ENCODE results near the gene NTRK3.

NTRK3 gene

DNA sequence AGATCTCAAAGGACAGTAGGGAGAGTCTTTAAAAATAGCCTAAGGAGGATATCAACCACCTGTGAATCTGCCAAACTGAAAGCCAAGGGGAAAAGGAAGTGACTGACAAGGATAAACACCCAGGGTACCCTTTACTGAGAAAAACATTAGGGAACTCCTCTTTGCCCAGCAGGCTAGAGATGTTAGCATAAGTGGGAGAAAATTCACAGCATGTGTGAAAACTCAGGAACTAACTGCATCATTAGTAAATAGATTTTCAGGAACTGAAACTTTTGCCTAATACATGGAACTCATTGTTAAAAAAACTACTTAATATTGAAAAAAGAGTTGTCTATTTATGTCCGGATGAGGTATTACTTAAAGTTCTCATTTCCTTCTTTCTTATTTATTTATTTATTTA lies 375.5 kb downstream of the NTRK3 start:
- ChIA-PET CTCF (no interaction called here), POLR2A (no interaction called here)
- TF ChIP-seq ARNT (IDR thresholded peaks at IDR 0.05) (no peak), FOXA1 (IDR thresholded peaks at IDR 0.05) (no peak), ZNF384 (IDR thresholded peaks at IDR 0.05) (no peak), CTBP1 (IDR thresholded peaks at IDR 0.05; ENCODE audit: borderline replicate concordance) (no peak), FOXK2 (IDR thresholded peaks at IDR 0.05) (no peak), FOXM1 (IDR thresholded peaks at IDR 0.05; ENCODE audit: borderline replicate concordance) (no peak)
- TF ChIP-seq, protein P1, sequence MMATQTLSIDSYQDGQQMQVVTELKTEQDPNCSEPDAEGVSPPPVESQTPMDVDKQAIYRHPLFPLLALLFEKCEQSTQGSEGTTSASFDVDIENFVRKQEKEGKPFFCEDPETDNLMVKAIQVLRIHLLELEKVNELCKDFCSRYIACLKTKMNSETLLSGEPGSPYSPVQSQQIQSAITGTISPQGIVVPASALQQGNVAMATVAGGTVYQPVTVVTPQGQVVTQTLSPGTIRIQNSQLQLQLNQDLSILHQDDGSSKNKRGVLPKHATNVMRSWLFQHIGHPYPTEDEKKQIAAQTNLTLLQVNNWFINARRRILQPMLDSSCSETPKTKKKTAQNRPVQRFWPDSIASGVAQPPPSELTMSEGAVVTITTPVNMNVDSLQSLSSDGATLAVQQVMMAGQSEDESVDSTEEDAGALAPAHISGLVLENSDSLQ (IDR thresholded peaks at IDR 0.05): no peak
- no peak for DNase-seq (ENCODE audit: extremely low spot score)

DNA sequence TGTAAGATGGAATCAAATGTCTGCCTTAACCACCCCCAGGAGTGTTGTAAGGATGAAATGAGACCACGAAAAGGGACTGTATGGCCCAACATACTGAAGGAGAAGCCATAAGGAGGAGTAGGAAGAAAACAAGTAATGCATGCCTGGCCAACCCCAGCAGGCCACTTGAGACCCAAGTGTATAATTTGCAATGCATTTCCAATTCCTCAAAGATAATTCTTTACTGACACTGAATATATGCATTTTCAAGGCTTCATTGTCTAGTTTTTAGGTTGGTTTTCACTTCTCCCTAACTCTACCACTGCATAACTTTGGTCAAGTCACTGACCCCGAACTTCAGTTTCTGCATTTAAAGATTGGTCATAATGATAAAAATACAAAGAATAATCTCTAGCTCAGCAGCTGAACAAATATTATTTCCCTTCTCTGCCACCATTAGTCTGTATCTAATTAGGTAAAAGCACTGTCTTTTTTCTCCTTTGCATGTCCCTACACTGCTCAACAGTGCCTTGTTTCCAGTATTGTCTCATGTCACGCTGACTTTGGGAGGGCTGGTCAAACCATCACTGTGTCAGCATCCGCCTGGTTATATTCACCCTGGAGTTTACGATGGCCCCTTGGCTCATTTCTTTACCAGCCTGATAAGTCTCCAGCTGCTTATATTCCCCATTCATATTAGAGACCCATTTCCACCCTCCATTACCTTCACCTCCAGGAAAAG lies 378.6 kb downstream of the NTRK3 start:
- no peak for TF ChIP-seq FOXM1 (IDR thresholded peaks at IDR 0.05; ENCODE audit: borderline replicate concordance)
- TF ChIP-seq TARDBP (IDR thresholded peaks at IDR 0.05): no peak
- TF ChIP-seq FOXK2 (IDR thresholded peaks at IDR 0.05): no peak
- POLR2A ChIA-PET: no interaction called here

DNA sequence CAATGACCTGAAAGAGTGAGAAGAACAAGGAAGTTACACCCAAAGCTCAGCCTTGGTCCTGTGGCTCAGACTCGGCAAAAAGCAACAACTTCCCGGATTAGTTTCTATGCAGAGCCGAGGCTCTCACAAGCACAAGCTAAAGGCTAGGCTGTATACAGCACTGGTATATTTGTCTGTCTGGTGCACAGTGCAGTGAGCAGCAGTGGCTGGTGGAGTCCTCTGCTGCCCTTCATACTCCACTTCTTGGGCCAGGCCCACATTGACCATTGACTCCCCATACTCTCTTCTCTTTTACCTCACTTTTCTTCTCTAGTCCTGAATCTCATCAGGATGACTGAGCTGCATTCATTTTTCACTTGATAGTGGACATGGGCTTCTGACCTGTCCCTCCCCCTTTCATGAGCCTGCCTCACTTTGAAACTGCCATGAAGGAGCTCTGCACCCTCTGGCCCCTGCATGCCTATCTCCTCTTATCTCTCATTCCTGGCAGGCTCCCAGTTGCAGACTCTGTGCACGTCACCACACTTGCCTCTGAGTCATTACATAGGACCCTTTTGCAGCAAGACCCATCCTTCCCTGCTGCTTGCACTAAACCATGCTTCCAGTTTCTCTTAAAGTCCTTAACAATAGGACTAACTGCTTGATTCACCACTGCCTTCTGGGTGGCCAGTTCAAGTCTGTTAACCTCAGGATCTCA lies 379.3 kb downstream of the NTRK3 start:
- ChIA-PET CTCF (interaction anchor here (0.6 kb wide), 1 partner anchor 151 kb away, joined by 3 read pairs; no protein-coding TSS in a partner anchor), POLR2A (no interaction called here)
- TF ChIP-seq FOXM1 (IDR thresholded peaks at IDR 0.05; ENCODE audit: borderline replicate concordance): no peak
- no peak for DNase-seq (ENCODE audit: extremely low spot score)

More for the DNA sequence above, 378.6 kb downstream of the NTRK3 start:
- CTCF ChIA-PET: interaction anchor here (0.6 kb wide), 1 partner anchor 150 kb away, joined by 3 read pairs; no protein-coding TSS in a partner anchor
- DNase-seq (ENCODE audit: extremely low spot score): no peak

DNA sequence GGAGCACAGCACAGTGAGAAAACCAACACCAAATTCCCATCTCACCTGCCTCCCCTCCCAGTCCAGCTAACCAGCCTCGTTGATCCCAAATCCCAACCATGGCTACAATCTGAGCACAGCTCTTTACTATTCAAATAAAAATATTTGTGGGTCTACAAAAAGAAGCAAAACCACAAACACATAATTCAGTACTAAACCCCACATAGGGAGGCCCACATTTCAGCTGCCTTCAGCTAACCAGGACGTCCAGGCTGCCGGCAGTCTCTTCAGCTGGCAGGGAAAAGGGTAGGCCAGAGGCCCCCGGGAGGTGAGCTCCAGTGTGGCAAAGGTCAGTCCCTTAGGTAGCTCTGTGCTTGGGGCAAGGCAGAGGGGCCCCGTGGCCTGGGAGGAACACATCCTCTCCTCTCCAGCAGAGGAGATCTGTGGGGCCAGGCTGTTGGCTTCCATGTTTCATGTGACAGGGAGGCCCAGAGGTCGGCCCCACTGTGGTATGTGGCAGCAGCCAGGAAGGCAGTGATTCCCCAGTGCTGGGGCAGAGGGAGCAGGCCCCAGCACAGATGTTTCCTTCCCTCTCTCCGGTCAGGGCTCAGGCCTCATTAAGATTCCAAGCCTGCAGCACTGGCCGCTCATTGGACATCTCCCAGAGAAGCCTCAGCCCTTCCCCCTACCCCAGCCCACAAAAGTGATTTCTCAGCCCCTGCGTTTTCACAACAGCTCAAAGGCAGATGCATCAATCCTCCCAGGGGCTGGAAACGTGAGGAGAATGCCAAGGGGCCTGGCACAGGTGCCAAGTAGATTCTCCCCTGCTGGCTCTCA lies 381.4 kb downstream of the NTRK3 start:
- no peak for TF ChIP-seq SP1 (IDR thresholded peaks at IDR 0.05)
- no peak for TF ChIP-seq NFRKB (IDR thresholded peaks at IDR 0.05)
- no peak for TF ChIP-seq SUZ12 (IDR thresholded peaks at IDR 0.05)
- TF ChIP-seq BHLHE40 (IDR thresholded peaks at IDR 0.05; ENCODE audit: borderline replicate concordance): no peak
- no peak for TF ChIP-seq TARDBP (IDR thresholded peaks at IDR 0.05)
- no peak for TF ChIP-seq ELF4 (IDR thresholded peaks at IDR 0.05)
- TF ChIP-seq, protein P1 (IDR thresholded peaks at IDR 0.05): no peak
- TF ChIP-seq CTBP1 (IDR thresholded peaks at IDR 0.05; ENCODE audit: borderline replicate concordance): no peak
- TF ChIP-seq ARNT (IDR thresholded peaks at IDR 0.05): no peak
- no peak for TF ChIP-seq HDGF (IDR thresholded peaks at IDR 0.05; ENCODE audit: borderline replicate concordance)
- TF ChIP-seq LEF1 (IDR thresholded peaks at IDR 0.05; ENCODE audit: borderline replicate concordance): no peak
- no peak for TF ChIP-seq L3MBTL2 (conservative IDR thresholded peaks at IDR 0.05)
- CTCF ChIA-PET: no interaction called here
- POLR2A ChIA-PET: no interaction called here
- DNase-seq (ENCODE audit: extremely low spot score): no peak

DNA sequence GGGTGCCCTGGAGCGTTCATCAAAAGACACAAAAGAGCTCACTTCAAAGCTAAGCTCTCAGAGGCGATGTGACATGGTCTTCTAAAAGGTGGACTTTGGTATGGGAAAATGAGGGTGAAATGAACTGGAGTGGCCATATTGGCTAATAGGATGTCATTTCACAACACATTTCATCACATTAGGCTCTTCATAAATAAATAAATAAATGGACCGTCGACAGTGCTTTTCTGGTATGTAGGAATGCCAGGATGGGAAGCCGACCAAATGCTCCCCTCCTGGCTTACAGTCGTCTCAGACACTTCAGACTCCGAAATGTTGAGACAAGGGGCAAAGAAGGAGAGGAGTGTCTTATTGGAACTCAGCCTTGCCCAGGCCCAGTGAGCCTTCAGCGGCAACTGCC lies 383.0 kb downstream of the NTRK3 start:
- no peak for DNase-seq (ENCODE audit: extremely low spot score)
- TF ChIP-seq FOXA1 (IDR thresholded peaks at IDR 0.05) (no peak), TARDBP (IDR thresholded peaks at IDR 0.05) (no peak), FOXM1 (IDR thresholded peaks at IDR 0.05; ENCODE audit: borderline replicate concordance) (no peak), BHLHE40 (IDR thresholded peaks at IDR 0.05; ENCODE audit: borderline replicate concordance) (no peak), ZNF384 (IDR thresholded peaks at IDR 0.05) (no peak), SUZ12 (IDR thresholded peaks at IDR 0.05) (no peak), LEF1 (IDR thresholded peaks at IDR 0.05; ENCODE audit: borderline replicate concordance) (no peak), FOXK2 (IDR thresholded peaks at IDR 0.05) (no peak), ELF4 (IDR thresholded peaks at IDR 0.05) (no peak), L3MBTL2 (conservative IDR thresholded peaks at IDR 0.05) (no peak), SP1 (IDR thresholded peaks at IDR 0.05) (no peak), ARNT (IDR thresholded peaks at IDR 0.05) (no peak), CTBP1 (IDR thresholded peaks at IDR 0.05; ENCODE audit: borderline replicate concordance) (no peak)
- TF ChIP-seq, protein P1 (IDR thresholded peaks at IDR 0.05): no peak
- ChIA-PET POLR2A (no interaction called here), CTCF (no interaction called here)

DNA sequence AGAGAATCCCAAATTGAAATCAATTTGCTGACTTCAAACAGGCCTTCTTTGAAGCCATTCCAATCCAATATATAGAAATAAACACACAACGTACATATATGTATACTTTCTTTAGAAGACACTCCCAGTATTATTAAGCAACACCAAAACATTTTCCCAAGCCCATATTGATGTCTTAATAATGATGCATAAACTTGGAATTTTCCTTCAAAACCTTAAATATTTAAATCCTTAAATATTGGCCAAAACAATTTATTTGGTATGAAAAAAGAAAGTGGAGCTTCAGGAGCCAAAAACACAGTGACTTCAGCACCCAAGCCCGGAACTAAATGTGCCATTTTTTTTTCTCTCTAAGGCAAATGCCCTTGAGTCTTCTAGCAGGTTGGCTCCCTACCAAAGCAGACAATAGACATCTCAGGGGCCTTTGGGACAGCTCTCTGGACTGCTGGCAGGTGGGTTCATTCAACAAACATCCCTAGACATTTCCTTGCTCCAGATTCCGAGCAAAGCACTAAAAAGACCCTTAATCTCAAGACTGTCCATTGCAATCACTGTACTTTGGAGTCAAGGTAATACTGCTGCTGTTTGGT lies 384.7 kb downstream of the NTRK3 start:
- CTCF ChIA-PET: no interaction called here
- no peak for TF ChIP-seq FOXA1 (IDR thresholded peaks at IDR 0.05)
- TF ChIP-seq ZNF384 (IDR thresholded peaks at IDR 0.05): no peak
- no peak for TF ChIP-seq SP1 (IDR thresholded peaks at IDR 0.05)
- TF ChIP-seq CTBP1 (IDR thresholded peaks at IDR 0.05; ENCODE audit: borderline replicate concordance): no peak
- TF ChIP-seq BHLHE40 (IDR thresholded peaks at IDR 0.05; ENCODE audit: borderline replicate concordance): no peak
- no peak for TF ChIP-seq FOXK2 (IDR thresholded peaks at IDR 0.05)
- no peak for TF ChIP-seq L3MBTL2 (conservative IDR thresholded peaks at IDR 0.05)
- TF ChIP-seq NFRKB (IDR thresholded peaks at IDR 0.05): no peak
- TF ChIP-seq FOXM1 (IDR thresholded peaks at IDR 0.05; ENCODE audit: borderline replicate concordance): no peak
- no peak for TF ChIP-seq TARDBP (IDR thresholded peaks at IDR 0.05)
- no peak for TF ChIP-seq LEF1 (IDR thresholded peaks at IDR 0.05; ENCODE audit: borderline replicate concordance)
- TF ChIP-seq SUZ12 (IDR thresholded peaks at IDR 0.05): no peak
- no peak for TF ChIP-seq HDGF (IDR thresholded peaks at IDR 0.05; ENCODE audit: borderline replicate concordance)

More for the DNA sequence above, 384.7 kb downstream of the NTRK3 start:
- POLR2A ChIA-PET: no interaction called here
- DNase-seq (ENCODE audit: extremely low spot score): no peak

Measured in HEK293T (cell line).